NCI-H1048 (cell line): ENCODE measurements around the gene WDR19.
"Not testable (repeated sequence)": the region's sequence is repeated elsewhere in the genome, so short reads cannot be mapped to it uniquely, and the experiment has no call there.

Source experiments
- DNase-seq: peaks from one replicate; lab custom pipeline; 2025; lab: John Stamatoyannopoulos, UW

The WDR19 gene

GRCh38 chr4:39233114-39233513 is 50.8 kb downstream of the WDR19 start:
- no peak for DNase-seq

- DNase-seq = no peak
These were observed 51.5 kb downstream of the WDR19 start for GRCh38 chr4:39233783-39234182.

GRCh38 chr4:39235021-39235420 is 52.7 kb downstream of the WDR19 start:
- DNase-seq = no peak

- no peak for DNase-seq
These were observed 53.4 kb downstream of the WDR19 start for GRCh38 chr4:39235696-39236095.

- DNase-seq = no peak
These were observed 54.9 kb downstream of the WDR19 start for GRCh38 chr4:39237179-39237578.

GRCh38 chr4:39243462-39243861 is 61.1 kb downstream of the WDR19 start:
- no peak for DNase-seq

GRCh38 chr4:39255266-39255665 is 72.9 kb downstream of the WDR19 start:
- DNase-seq = no peak

GRCh38 chr4:39255871-39256270 is 73.5 kb downstream of the WDR19 start:
- no peak for DNase-seq

GRCh38 chr4:39256436-39256835 is 74.1 kb downstream of the WDR19 start:
- DNase-seq = no peak

- DNase-seq = no peak
These were observed 77.4 kb downstream of the WDR19 start for GRCh38 chr4:39259571-39260330.

GRCh38 chr4:39263895-39264294 is 81.6 kb downstream of the WDR19 start:
- peak; percentile 18 for DNase-seq

- DNase-seq = no peak
These were observed 92.2 kb downstream of the WDR19 start for GRCh38 chr4:39274503-39274902.

GRCh38 chr4:39277661-39278060 is 95.3 kb downstream of the WDR19 start:
- DNase-seq = not testable (repeated sequence)

GRCh38 chr4:39278476-39278875 is 96.1 kb downstream of the WDR19 start:
- DNase-seq = no peak

GRCh38 chr4:39279416-39279815 is 97.1 kb downstream of the WDR19 start:
- no peak for DNase-seq

GRCh38 chr4:39280770-39281169 is 98.4 kb downstream of the WDR19 start:
- no peak for DNase-seq

- DNase-seq = no peak
These were observed 102.9 kb downstream of the WDR19 start for GRCh38 chr4:39285111-39285795.

- no peak for DNase-seq
These were observed 103.5 kb downstream of the WDR19 start for GRCh38 chr4:39285853-39286252.

- DNase-seq = no peak
These were observed 103.9 kb downstream of the WDR19 start for GRCh38 chr4:39286263-39286662.

- no peak for DNase-seq
These were observed 104.9 kb downstream of the WDR19 start for GRCh38 chr4:39287223-39287622.

- DNase-seq = no peak
These were observed 109.4 kb downstream of the WDR19 start for GRCh38 chr4:39291686-39292085.

- not testable (repeated sequence) for DNase-seq
These were observed 110.1 kb downstream of the WDR19 start for GRCh38 chr4:39292433-39292832.

GRCh38 chr4:39295784-39296183 is 113.5 kb downstream of the WDR19 start:
- no peak for DNase-seq

- no peak for DNase-seq
These were observed 120.6 kb downstream of the WDR19 start for GRCh38 chr4:39302901-39303300.
